Right lobe of liver (tissue), 4 donors: ENCODE results near the gene GRM7.

Experiments used
- POLR2A ChIP-seq: fragments of 450-650 bp; IDR thresholded peaks from one replicate; pipeline ENCODE4 v1.6.1; 2017; ENCODE audit warnings: antibody characterized with exemption, mild to moderate bottlenecking
- TF ChIP-seq, protein P1 (sequence below), 4 donors: fragments of 200-600 bp in 3 of 4; fragments of 450-650 bp in 1 of 4; IDR thresholded peaks; one replicate each; pipeline versions ENCODE4 v1.5.1 to v1.8.0; 2016 to 2022; ENCODE audit warnings: antibody characterized with exemption in 4 of 4, mild to moderate bottlenecking in 2 of 4
- donor health status: DM: no; HTN: no; CAD: no.
- donor health status: DM: no; HTN: no; CAD: no.
- donor health status: DM: no; HTN: yes; CAD: no.

DNA sequence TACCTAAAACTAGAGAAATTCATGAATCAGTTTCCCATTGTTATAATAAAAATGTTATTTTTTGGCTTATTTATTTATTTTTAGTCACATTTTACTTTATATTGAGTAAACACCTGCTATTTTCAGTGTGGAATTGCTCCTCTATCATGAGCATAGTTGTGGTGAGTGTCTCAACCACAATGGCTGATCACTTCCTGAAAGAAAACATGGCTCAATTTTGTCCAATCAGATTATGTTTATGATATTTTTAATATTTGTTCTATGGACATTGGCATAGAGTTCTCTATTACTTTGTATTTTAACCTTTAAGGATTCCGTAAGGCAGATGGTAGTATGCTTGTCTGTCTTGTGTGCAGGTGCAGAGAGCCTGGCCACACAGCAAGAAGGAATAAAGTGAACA lies 16.2 kb upstream of the GRM7 start:
- TF ChIP-seq, protein P1, sequence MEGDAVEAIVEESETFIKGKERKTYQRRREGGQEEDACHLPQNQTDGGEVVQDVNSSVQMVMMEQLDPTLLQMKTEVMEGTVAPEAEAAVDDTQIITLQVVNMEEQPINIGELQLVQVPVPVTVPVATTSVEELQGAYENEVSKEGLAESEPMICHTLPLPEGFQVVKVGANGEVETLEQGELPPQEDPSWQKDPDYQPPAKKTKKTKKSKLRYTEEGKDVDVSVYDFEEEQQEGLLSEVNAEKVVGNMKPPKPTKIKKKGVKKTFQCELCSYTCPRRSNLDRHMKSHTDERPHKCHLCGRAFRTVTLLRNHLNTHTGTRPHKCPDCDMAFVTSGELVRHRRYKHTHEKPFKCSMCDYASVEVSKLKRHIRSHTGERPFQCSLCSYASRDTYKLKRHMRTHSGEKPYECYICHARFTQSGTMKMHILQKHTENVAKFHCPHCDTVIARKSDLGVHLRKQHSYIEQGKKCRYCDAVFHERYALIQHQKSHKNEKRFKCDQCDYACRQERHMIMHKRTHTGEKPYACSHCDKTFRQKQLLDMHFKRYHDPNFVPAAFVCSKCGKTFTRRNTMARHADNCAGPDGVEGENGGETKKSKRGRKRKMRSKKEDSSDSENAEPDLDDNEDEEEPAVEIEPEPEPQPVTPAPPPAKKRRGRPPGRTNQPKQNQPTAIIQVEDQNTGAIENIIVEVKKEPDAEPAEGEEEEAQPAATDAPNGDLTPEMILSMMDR (IDR thresholded peaks at IDR 0.05): no peak
- no peak for TF ChIP-seq POLR2A
